CD1c-positive myeloid dendritic cell (primary cell): ENCODE results near the gene GLOD5.

Experiments used
- DNase-seq: peaks from one replicate; pipeline ENCODE4 v3.0.0-alpha.2; 2016; ENCODE audit errors: extremely low spot score

The GLOD5 gene

GRCh38 chrX:48761674-48762471 is at the start of gene GLOD5:
Gene GLOD5 (plus strand): TSS chrX:48761747. CDS start chrX:48761791, 44 bp downstream.
- DNase-seq, result no peak

- no peak for DNase-seq
Measured at GRCh38 chrX:48711929-48712505, 49.5 kb upstream of the GLOD5 start.

GRCh38 chrX:48713847-48714246 is 47.7 kb upstream of the GLOD5 start:
- no peak for DNase-seq

- no peak for DNase-seq
Measured at GRCh38 chrX:48714573-48714972, 47.0 kb upstream of the GLOD5 start.

GRCh38 chrX:48715072-48715471 is 46.5 kb upstream of the GLOD5 start:
- DNase-seq, result no peak

- DNase-seq, result no peak
Measured at GRCh38 chrX:48715876-48716502, 45.6 kb upstream of the GLOD5 start.

- DNase-seq, result no peak
Measured at GRCh38 chrX:48719958-48720357, 41.6 kb upstream of the GLOD5 start.

- no peak for DNase-seq
Measured at GRCh38 chrX:48720577-48721250, 40.8 kb upstream of the GLOD5 start.

- DNase-seq, result no peak
Measured at GRCh38 chrX:48721916-48722315, 39.6 kb upstream of the GLOD5 start.

GRCh38 chrX:48726596-48726995 is 35.0 kb upstream of the GLOD5 start:
- DNase-seq, result no peak

GRCh38 chrX:48728653-48729052 is 32.9 kb upstream of the GLOD5 start:
- DNase-seq, result no peak

- no peak for DNase-seq
Measured at GRCh38 chrX:48736303-48736702, 25.2 kb upstream of the GLOD5 start.

GRCh38 chrX:48736878-48737212 is 24.7 kb upstream of the GLOD5 start:
- DNase-seq, result no peak

GRCh38 chrX:48737213-48737938 is 24.2 kb upstream of the GLOD5 start:
- peak; percentile 95 for DNase-seq

- no peak for DNase-seq
Measured at GRCh38 chrX:48737940-48738339, 23.6 kb upstream of the GLOD5 start.

GRCh38 chrX:48741834-48742233 is 19.7 kb upstream of the GLOD5 start:
- no peak for DNase-seq

GRCh38 chrX:48745222-48745621 is 16.3 kb upstream of the GLOD5 start:
- DNase-seq, result no peak

GRCh38 chrX:48747415-48748016 is 14.0 kb upstream of the GLOD5 start:
- no peak for DNase-seq

- no peak for DNase-seq
Measured at GRCh38 chrX:48749182-48749581, 12.4 kb upstream of the GLOD5 start.

GRCh38 chrX:48751343-48751742 is 10.2 kb upstream of the GLOD5 start:
- DNase-seq, result no peak

- DNase-seq, result peak; percentile 31
Measured at GRCh38 chrX:48752498-48752897, 9.0 kb upstream of the GLOD5 start.
